Psoas muscle (tissue), 8 donors: ENCODE results near the gene CHMP1A. TPM values are rescaled to one million over a fixed set of nuclear protein-coding genes. Genes with fewer than 3 reads are reported as not detected.

Source experiments
- ATAC-seq, 4 donors: fragments of 200-7000 bp; cut with Tn5 transposase; one replicate each; pipeline ENCODE4 v1.9.1; 2020; ENCODE audit warnings: moderate library complexity in 3 of 4, mild to moderate bottlenecking in 2 of 4
- DNase-seq, 2 donors: peaks; one replicate each; pipeline ENCODE4 v3.0.0-alpha.2; 2020
- H3K27ac ChIP-seq: fragments of 200-600 bp; one replicate; pipeline ENCODE4 v1.8.0; 2022
- H3K27me3 ChIP-seq, 3 donors: fragments of 200-600 bp in 1 of 3; one replicate each; pipeline versions ENCODE4 v1.6.1 to v1.8.0; 2013 to 2022; ENCODE audit warnings: low read length in 2 of 3, mild to moderate bottlenecking in 2 of 3, moderate library complexity in 1 of 3; ENCODE audit not compliant: insufficient read depth in 3 of 3
- H3K36me3 ChIP-seq, 2 donors: fragments of 200-600 bp in 1 of 2; one replicate each; pipeline versions ENCODE4 v1.6.1 to v1.8.0; 2013 to 2022; ENCODE audit warnings: low read depth in 1 of 2, mild to moderate bottlenecking in 1 of 2, moderate library complexity in 1 of 2; ENCODE audit not compliant: insufficient read depth in 1 of 2
- H3K4me1 ChIP-seq: fragments of 200-600 bp; one replicate; pipeline ENCODE4 v1.8.0; 2022
- H3K4me3 ChIP-seq: fragments of 200-600 bp; one replicate; pipeline ENCODE4 v1.8.0; 2022; ENCODE audit warnings: mild to moderate bottlenecking
- H3K9me3 ChIP-seq: fragments of 200-600 bp; one replicate; pipeline ENCODE4 v1.8.0; 2022
- WGBS, 3 donors: extraction: QIAGEN DNeasy Blood & Tissue Kit; methylation state at CpG; one replicate each; pipeline versions ENCODE4 v1.1.6 to v1.1.7; 2013; 5-methylcytosine and 5-hydroxymethylcytosine counted together
- intact Hi-C, 2 donors: fragments of 100-400 bp; cut with DNase I; formaldehyde crosslinking; loops; one replicate each; pipeline versions ENCODE4 v1.11.0 to v1.14.2; 2022
- polyA plus RNA-seq, 3 donors: library from polyadenylated mRNA; stranded (reverse); fragments of 200-250 nt; gene quantifications; one replicate each; pipeline ENCODE4 v1.2.3, GENCODE V29; 2013
- total RNA-seq, 4 donors: library from RNA; stranded (reverse); fragmentation: NEBNext Ultra II Directional in 2 of 4; extraction: Animal tissue kit (Norgen Biotek cat#: 25700) in 2 of 4; gene quantifications; one replicate each; pipeline versions ENCODE4 v1.2.1 to v1.2.4, GENCODE V29; 2021 to 2023
- TF ChIP-seq, protein P1 (sequence below): fragments of 200-600 bp; IDR thresholded peaks from one replicate; pipeline ENCODE4 v1.8.0; 2022; ENCODE audit warnings: antibody characterized with exemption
- donor health status: healthy with polysubstance abuse.
- donor health status: DM: no; HTN: no; CAD: no; lungs with moderate emphysema.
- donor health status: Bipolar disorder and iron deficiency.
- donor health status: healthy.
- donor health status: DM: yes; HTN: yes; CAD: no.
- donor health status: DM: no; HTN: no; CAD: no.
- donor health status: DM: no; HTN: no; CAD: no.
- donor health status: DM: yes; HTN: yes; CAD: no.

CHMP1A gene
- total and polyA plus RNA-seq, 7 donors = 42.2 to 91.9 (median 49.9) TPM

DNA sequence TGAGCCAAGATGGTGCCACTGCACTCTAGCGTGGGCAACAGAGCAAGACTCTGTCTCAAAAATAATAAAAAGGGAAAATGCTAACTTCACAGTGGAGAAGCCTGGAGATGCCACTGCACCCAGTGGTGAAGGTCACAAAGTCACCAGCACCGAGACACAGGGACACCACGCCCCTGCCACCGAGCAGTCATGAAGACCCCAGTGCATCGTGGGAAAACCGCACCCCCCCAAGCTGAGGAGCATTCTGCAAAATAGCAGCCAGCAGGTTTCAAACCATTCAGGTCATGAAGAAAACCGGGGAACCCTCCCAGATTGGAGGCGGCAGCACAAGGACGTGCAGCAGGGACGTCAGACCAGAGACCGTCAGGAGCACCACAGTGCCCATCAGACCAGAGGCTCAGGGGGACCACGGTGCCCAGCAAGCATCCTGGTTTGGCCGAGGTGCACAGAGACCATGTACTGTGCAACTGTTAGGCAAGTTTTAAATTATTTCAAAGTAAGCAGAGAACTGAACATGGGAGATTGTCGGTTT is 13.7 kb downstream of the CHMP1A start:
- 64 to 76% (median 65%) methylated on average over 14 of the region's 14 CpGs for WGBS, 3 donors
- Histone ChIP-seq H3K27ac (no peak overlapping the region), H3K9me3 (no peaks in the 10 kb centered on the region), H3K4me3 (no peak overlapping the region), H3K27me3 (peaks cover 0 to 2% (median 0%) of the 10 kb centered on the region in 3 donors), H3K36me3 (peaks cover 6 to 30% of the 10 kb centered on the region in 2 donors), H3K4me1 (no peaks in the 10 kb centered on the region)
- no peak for DNase-seq
- TF ChIP-seq, protein P1, sequence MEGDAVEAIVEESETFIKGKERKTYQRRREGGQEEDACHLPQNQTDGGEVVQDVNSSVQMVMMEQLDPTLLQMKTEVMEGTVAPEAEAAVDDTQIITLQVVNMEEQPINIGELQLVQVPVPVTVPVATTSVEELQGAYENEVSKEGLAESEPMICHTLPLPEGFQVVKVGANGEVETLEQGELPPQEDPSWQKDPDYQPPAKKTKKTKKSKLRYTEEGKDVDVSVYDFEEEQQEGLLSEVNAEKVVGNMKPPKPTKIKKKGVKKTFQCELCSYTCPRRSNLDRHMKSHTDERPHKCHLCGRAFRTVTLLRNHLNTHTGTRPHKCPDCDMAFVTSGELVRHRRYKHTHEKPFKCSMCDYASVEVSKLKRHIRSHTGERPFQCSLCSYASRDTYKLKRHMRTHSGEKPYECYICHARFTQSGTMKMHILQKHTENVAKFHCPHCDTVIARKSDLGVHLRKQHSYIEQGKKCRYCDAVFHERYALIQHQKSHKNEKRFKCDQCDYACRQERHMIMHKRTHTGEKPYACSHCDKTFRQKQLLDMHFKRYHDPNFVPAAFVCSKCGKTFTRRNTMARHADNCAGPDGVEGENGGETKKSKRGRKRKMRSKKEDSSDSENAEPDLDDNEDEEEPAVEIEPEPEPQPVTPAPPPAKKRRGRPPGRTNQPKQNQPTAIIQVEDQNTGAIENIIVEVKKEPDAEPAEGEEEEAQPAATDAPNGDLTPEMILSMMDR = no peak
- no peak for ATAC-seq
- intact Hi-C loops = no loop called here

DNA sequence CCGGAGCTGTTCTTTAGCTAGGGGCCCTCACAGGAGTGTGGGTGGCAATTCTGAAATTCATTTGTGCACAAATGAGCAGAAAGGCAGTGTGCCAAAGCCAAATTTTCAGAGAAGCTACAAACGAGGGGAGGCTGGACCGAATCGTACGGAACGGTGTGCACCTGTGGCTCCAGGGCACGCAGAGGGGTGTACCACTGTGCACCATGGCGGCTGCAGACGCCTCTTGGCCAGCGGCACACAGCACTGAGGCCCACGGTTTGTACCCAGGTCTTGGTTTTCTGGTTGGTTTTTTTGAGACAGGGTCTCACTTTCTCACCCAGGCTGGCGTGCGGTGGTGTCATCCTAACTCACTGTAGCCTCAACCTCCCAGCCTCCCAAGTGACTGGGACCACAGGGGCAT is 14.9 kb downstream of the CHMP1A start:
- ATAC-seq (no peak), DNase-seq (no peak)
- 63 to 71% (median 67%) methylated on average over 13 of the region's 13 CpGs for WGBS, 3 donors
- intact Hi-C loops = no loop called here
- no peaks in the 10 kb centered on the region for H3K4me1 ChIP-seq
- H3K9me3 ChIP-seq = no peaks in the 10 kb centered on the region
- no peak overlapping the region for H3K4me3 ChIP-seq
- H3K27me3 ChIP-seq = peaks cover 0 to 2% (median 0%) of the 10 kb centered on the region in 3 donors
- no peak overlapping the region for H3K27ac ChIP-seq
- TF ChIP-seq, protein P1 = no peak
- peaks cover 6 to 30% of the 10 kb centered on the region in 2 donors for H3K36me3 ChIP-seq

DNA sequence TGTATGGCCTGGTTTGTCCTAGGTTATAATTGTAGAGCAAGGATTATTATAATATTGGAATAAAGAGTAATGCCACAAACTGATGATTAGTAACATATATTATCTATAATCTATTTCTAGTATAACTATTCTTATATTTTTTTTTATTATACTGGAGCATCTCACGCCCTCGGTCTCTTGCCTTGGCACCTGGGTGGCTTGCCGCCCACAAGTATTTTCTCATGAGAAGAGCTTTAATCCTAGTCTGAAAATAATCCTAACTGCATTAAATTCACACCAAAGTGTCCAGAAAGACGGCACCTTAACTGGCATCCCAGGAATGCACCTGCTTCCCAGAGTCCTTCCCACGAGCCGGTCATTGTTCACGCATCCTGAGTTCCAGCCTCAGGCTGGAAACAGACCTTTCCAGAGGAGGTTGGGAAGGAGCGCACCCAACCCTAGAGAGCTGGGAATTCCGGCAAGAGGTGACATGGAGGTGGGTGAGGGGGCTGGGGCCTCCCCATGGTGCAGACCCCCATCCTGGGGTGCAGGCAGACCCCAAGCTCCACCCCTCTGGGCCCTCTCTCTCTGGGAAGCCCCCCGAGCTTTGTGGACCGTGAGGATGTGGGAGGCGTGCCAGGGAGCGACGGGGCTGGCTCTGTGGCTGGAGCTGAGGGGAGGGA is 15.9 kb downstream of the CHMP1A start:
- intact Hi-C loops = no loop called here
- H3K27me3 ChIP-seq = peaks cover 0 to 2% (median 0%) of the 10 kb centered on the region in 3 donors
- DNase-seq = no peak

DNA sequence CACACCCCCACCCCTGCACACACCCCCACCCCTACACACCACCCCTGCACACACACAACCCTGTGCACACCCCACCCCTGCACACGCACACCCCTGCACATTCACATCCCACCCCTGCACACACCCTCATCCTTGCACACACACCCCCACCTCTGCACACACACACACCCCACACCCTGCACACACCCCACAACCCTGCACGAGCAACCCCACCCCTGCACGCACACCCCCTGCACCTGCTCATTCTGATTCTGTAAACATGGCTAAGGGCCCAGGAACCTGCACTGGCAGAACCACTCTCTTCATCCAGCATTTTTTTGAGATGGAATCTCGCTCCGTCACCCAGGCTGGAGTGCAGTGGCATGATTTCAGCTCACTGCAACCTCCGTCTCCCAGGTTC is 18.1 kb downstream of the CHMP1A start:
- Histone ChIP-seq H3K9me3 (no peaks in the 10 kb centered on the region), H3K36me3 (no peaks in the 10 kb centered on the region), H3K27ac (no peak overlapping the region), H3K4me3 (no peak overlapping the region), H3K27me3 (peaks cover 0 to 2% (median 0%) of the 10 kb centered on the region in 3 donors), H3K4me1 (no peaks in the 10 kb centered on the region)
- WGBS, 3 donors = 79 to 86% (median 84%) methylated on average over 6 of the region's 6 CpGs
- TF ChIP-seq, protein P1 = no peak
- intact Hi-C loops = loop anchor here in 1 of 2 donors (10.0 kb wide), 1 partner anchor 65 kb away; the partner anchor contains the start of gene CPNE7
- DNase-seq (no peak), ATAC-seq (no peak)

More for the DNA sequence above, 15.9 kb downstream of the CHMP1A start:
- TF ChIP-seq, protein P1 = no peak
- Histone ChIP-seq H3K4me3 (no peak overlapping the region), H3K9me3 (no peaks in the 10 kb centered on the region), H3K36me3 (peaks cover 3 to 21% of the 10 kb centered on the region in 2 donors), H3K4me1 (no peaks in the 10 kb centered on the region), H3K27ac (no peak overlapping the region)
- 25 to 37% (median 28%) methylated on average over 14 of the region's 14 CpGs for WGBS, 3 donors
- ATAC-seq = no peak
